ENCODE data around the gene LRTM2. TPM values are rescaled to one million over a fixed set of nuclear protein-coding genes. Genes with fewer than 3 reads are reported as not detected.

LRTM2 gene
- total RNA-seq, 2 donors from 2014 or later, result not detected

GRCh38 chr12:1832801-1833595, 12.6 kb downstream of the LRTM2 start:
- no peak overlapping the region for H3K4me3 ChIP-seq
- intact Hi-C loops (cut with DNase I), result no loop called here
- WGBS, 2 donors, result 60 to 70% methylated on average over 17 of the region's 17 CpGs

DNA sequence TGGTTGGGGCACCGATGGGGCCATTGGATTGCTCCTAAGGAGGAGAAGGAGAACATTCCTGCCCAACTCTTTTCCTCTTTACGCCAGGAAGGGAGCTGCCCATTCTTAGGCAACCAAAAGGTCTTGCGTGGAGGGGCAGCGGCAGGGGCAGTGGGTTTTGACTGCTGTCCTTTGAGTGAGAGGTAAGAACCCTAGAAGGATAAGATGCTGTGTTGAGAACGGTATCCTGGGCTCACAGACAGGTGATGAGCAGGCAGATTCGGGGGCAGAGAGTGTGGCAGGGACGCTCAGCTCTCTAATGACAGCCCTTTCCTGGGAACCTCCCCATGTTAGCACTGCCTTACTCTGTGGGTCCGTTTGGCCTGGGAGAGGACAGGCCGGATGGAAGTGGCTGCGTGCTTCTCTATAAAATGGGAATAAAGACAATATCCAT, 13.2 kb downstream of the LRTM2 start:
- Histone ChIP-seq H3K4me1 (peaks cover 16% of the 10 kb centered on the region), H3K36me3 (replicated peaks in 1 of 2; ENCODE audit: insufficient read depth in 1 of 2, low read depth in 2 of 2) (no peaks in the 10 kb centered on the region), H3K9me3 (no peaks in the 10 kb centered on the region), H3K27ac (no peak overlapping the region), H3K4me3 (no peak overlapping the region), H3K27me3 (no peaks in the 10 kb centered on the region)
- no peak for TF ChIP-seq POLR2A (IDR thresholded peaks at IDR 0.05)
- TF ChIP-seq, protein P1, sequence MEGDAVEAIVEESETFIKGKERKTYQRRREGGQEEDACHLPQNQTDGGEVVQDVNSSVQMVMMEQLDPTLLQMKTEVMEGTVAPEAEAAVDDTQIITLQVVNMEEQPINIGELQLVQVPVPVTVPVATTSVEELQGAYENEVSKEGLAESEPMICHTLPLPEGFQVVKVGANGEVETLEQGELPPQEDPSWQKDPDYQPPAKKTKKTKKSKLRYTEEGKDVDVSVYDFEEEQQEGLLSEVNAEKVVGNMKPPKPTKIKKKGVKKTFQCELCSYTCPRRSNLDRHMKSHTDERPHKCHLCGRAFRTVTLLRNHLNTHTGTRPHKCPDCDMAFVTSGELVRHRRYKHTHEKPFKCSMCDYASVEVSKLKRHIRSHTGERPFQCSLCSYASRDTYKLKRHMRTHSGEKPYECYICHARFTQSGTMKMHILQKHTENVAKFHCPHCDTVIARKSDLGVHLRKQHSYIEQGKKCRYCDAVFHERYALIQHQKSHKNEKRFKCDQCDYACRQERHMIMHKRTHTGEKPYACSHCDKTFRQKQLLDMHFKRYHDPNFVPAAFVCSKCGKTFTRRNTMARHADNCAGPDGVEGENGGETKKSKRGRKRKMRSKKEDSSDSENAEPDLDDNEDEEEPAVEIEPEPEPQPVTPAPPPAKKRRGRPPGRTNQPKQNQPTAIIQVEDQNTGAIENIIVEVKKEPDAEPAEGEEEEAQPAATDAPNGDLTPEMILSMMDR (IDR thresholded peaks at IDR 0.05), result no peak
- DNase-seq (no peak), ATAC-seq (no peak)
- WGBS, 2 donors, result 66 to 69% methylated on average over 10 of the region's 10 CpGs
- intact Hi-C loops (cut with DNase I), result no loop called here

More at GRCh38 chr12:1832801-1833595, 12.6 kb downstream of the LRTM2 start:
- DNase-seq (no peak), ATAC-seq (no peak)
- Histone ChIP-seq H3K4me1 (peaks cover 16% of the 10 kb centered on the region), H3K36me3 (replicated peaks in 1 of 2; ENCODE audit: insufficient read depth in 1 of 2, low read depth in 2 of 2) (no peaks in the 10 kb centered on the region), H3K9me3 (no peaks in the 10 kb centered on the region), H3K27me3 (no peaks in the 10 kb centered on the region), H3K27ac (no peak overlapping the region)
- TF ChIP-seq, protein P1 (IDR thresholded peaks at IDR 0.05), result no peak
- TF ChIP-seq POLR2A (IDR thresholded peaks at IDR 0.05), result no peak

- peaks cover 16% of the 10 kb centered on the region for H3K4me1 ChIP-seq
- ATAC-seq (no peak), DNase-seq (no peak)
- no peak overlapping the region for H3K4me3 ChIP-seq
- no peaks in the 10 kb centered on the region for H3K36me3 ChIP-seq (replicated peaks in 1 of 2; ENCODE audit: insufficient read depth in 1 of 2, low read depth in 2 of 2)
- no peaks in the 10 kb centered on the region for H3K27me3 ChIP-seq
- H3K27ac ChIP-seq, result no peak overlapping the region
- WGBS, 2 donors, result 51 to 64% methylated on average over 11 to 15 of the region's 34 CpGs
- TF ChIP-seq POLR2A (IDR thresholded peaks at IDR 0.05), result no peak
- TF ChIP-seq, protein P1 (IDR thresholded peaks at IDR 0.05), result no peak
- no peaks in the 10 kb centered on the region for H3K9me3 ChIP-seq
- intact Hi-C loops (cut with DNase I), result no loop called here
Observed at GRCh38 chr12:1834186-1834925, 14.0 kb downstream of the LRTM2 start.

- Histone ChIP-seq H3K36me3 (replicated peaks in 1 of 2; ENCODE audit: insufficient read depth in 1 of 2, low read depth in 2 of 2) (no peaks in the 10 kb centered on the region), H3K4me1 (peaks cover 11% of the 10 kb centered on the region), H3K27me3 (no peaks in the 10 kb centered on the region), H3K9me3 (no peaks in the 10 kb centered on the region), H3K27ac (no peak overlapping the region), H3K4me3 (no peak overlapping the region)
- intact Hi-C loops (cut with DNase I), result no loop called here
- TF ChIP-seq, protein P1 (IDR thresholded peaks at IDR 0.05), result no peak
- WGBS, 2 donors, result 66 to 68% methylated on average over 22 of the region's 22 CpGs
- no peak for DNase-seq
- ATAC-seq, result no peak
Observed at GRCh38 chr12:1835211-1836131, 15.1 kb downstream of the LRTM2 start.

All from body of pancreas (tissue), 4 donors.